Subcutaneous adipose tissue (tissue), 4 donors: ENCODE measurements around the gene AP1S1. TPM values are rescaled to one million over a fixed set of nuclear protein-coding genes. Genes with fewer than 3 reads are reported as not detected.

Source experiments
- CTCF ChIP-seq: fragments of 450-650 bp; IDR thresholded peaks from one replicate; pipeline ENCODE4 v1.5.1; 2016; ENCODE audit warnings: low read depth, mild to moderate bottlenecking, control low read depth, antibody characterized with exemption, moderate library complexity
- total RNA-seq, 4 donors: library from RNA; depleted of rRNA; stranded (reverse); fragments of >200 nt; gene quantifications; one replicate each; pipeline ENCODE4 v1.1.0, GENCODE V29; 2016

Gene AP1S1
- total RNA-seq, 4 donors from 2014 or later, result 7.7 to 42.2 (median 23.8) TPM

GRCh38 chr7:101137651-101138212 lies 16.5 kb upstream of the AP1S1 start:
- no peak for TF ChIP-seq CTCF

DNA sequence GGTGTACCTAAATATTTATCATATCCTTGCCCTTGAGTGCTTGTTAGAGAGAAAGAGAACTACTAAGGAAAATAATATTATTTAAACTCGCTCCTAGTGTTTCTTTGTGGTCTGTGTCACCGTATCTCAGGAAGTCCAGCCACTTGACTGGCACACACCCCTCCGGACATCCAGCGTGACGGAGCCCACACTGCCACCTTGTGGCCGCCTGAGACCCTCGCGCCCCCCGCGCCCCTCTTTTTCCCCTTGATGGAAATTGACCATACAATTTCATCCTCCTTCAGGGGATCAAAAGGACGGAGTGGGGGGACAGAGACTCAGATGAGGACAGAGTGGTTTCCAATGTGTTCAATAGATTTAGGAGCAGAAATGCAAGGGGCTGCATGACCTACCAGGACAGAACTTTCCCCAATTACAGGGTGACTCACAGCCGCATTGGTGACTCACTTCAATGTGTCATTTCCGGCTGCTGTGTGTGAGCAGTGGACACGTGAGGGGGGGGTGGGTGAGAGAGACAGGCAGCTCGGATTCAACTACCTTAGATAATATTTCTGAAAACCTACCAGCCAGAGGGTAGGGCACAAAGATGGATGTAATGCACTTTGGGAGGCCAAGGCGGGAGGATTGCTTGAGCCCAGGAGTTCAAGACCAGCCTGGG lies 15.9 kb upstream of the AP1S1 start:
- no peak for TF ChIP-seq CTCF

- no peak for TF ChIP-seq CTCF
Observed at GRCh38 chr7:101140339-101140699, 14.0 kb upstream of the AP1S1 start.

DNA sequence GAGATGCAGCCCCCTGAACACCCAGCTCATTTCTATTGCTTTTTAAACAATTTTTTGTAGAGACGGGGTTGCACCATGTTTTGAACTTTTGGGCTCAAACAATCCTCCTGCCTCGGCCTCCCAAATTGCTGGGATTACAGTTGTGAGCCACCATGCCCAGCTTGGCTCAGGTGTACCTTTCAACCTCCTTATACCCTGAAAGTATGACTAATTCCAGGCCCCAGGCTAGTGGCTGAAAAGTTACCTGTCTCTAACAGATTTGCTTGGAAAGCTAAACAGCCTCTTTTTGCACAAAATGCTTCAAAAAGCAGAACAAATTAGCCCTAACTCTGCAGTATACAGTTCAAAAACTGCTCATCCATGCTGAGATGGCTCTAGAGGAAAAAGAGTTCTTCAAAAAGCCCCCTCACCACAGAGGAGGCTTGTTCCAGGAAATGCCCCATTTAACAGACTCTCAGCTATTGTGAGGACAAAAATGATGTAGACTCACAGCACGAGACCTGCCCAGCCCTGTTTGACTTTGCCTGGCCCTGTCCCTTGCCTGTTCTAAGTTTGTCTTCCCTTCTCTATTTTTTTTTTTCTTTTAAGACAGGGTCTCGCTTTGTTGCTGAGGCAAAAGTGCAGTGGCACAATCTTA lies 13.4 kb upstream of the AP1S1 start:
- no peak for TF ChIP-seq CTCF

GRCh38 chr7:101151908-101152651 lies 2.2 kb upstream of the AP1S1 start:
- no peak for TF ChIP-seq CTCF

- TF ChIP-seq CTCF, result no peak
Observed at GRCh38 chr7:101154693-101155102, 422 bp downstream of the AP1S1 start.

GRCh38 chr7:101155303-101155702 lies 1.0 kb downstream of the AP1S1 start:
- no peak for TF ChIP-seq CTCF
